Activated T-cell treated with anti-CD3 and anti-CD28 coated beads for 48 hours (primary cell): ENCODE results near the gene TRABD2B.

Experiments
- DNase-seq: peaks from one replicate; pipeline ENCODE4 v3.0.0-alpha.2; 2020; ENCODE audit warnings: low read depth

Gene TRABD2B

DNA sequence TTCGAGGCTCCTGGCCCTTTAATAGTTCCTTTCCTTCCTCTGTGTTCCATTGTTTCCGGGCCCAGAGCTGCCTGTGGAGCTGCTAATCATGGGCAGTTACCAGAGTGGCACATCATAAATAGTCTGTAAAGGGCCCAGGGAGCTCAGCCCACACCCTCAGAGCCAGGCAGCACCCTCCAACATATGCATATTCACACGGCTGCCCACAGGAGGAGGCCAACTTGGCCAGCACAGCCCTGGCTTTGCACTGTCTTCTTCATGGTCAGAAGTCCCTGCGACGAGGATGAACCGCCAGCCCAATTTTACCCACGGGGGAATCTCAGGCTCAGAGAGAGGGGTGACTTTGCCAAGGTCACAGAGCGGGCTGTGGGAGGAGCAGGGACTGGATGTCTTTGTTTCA, 172.5 kb downstream of the TRABD2B start:
- no peak for DNase-seq

DNA sequence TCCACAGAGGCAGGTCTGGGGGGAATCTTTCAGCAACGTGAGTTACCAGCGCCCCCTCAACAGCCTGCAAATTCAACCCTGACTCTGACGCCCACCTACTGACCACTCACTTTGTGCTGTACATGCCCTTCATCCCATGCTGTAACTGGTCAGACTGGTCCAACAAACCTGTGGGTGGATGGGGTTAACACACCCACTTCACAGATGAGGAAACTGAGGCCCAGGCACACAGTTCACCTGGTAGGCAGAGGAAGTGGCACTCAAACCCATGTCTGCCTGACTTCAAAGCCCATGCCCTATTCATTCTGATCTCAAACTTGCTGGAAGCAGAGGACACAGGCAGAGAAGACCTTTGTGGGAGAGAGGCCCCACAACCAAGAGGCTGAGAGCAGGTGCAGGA, 172.9 kb downstream of the TRABD2B start:
- DNase-seq, result no peak

DNA sequence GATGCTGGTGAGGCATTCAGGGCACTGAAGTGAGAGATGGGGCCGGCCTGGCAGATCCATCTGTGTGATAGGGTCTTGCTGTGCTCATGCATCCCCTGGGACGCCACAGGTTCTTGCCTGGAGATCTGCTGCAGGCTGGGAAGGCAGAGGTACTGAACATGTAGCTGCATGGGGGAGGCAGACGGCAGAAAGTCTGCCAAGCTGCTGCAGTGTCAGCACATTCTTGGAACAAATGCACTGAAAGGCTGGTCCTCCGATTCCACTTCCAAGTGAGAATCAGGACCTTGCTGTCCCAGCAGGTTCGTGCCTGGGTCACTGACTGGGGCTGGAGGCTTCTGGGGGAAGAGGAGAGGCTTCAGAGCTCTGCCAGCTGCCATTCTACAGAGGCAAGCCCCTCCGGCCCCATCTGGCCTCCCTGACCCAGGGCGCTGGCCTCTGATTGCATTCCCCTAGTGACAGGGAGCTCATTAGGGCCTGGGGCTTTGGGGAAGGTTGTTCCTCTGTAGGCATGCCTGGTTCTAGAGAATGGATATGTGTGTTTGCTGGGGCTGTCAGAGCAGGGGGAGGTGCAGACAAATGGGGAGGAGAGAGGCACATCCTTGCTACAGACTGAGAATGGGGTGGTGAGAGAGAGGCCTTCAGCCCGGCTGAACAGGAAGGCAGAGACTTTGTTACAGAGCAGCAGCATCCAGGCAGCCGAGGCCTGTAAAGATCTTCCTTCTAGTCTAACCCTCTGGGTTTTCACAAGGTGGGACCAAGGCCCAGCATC, 174.0 kb downstream of the TRABD2B start:
- DNase-seq, result no peak

GRCh38 chr1:47821760-47822159, 175.4 kb downstream of the TRABD2B start:
- no peak for DNase-seq

DNA sequence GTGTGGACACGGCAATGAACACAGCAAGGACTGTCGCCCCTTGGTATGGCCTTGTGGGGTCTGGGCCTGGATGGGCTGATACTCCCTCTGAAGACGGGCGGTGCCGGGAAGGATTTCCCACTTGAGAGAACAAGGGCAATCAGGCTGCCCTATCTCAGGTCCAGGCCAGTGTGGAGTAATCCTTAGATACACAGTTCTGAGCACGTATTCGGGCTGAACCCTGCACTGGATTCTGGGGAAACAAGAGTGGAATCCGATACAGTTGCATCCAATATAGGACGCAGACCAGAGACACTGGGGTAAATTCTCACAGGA, 177.7 kb downstream of the TRABD2B start:
- no peak for DNase-seq

GRCh38 chr1:47818682-47819573, 178.3 kb downstream of the TRABD2B start:
- DNase-seq, result no peak

DNA sequence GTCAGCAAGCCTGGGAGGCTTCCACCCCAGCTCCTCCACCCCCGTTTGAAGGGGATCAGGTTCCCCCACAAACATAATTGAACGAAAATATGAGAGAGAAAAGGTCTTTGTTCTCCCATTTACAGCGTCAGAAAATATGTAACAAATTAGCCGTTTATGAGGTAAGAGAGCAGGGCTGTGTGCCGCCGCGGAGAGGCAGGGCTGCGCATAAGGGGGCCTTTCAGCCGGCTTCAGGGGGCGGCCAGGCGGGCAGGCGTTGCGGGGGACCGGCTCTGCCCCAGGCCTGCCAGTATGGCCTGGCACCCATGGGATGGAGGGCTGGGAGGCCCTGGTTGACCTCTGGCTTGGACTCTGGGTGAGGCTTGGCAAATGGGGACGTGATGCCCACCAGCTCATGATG, 179.3 kb downstream of the TRABD2B start:
- no peak for DNase-seq

DNA sequence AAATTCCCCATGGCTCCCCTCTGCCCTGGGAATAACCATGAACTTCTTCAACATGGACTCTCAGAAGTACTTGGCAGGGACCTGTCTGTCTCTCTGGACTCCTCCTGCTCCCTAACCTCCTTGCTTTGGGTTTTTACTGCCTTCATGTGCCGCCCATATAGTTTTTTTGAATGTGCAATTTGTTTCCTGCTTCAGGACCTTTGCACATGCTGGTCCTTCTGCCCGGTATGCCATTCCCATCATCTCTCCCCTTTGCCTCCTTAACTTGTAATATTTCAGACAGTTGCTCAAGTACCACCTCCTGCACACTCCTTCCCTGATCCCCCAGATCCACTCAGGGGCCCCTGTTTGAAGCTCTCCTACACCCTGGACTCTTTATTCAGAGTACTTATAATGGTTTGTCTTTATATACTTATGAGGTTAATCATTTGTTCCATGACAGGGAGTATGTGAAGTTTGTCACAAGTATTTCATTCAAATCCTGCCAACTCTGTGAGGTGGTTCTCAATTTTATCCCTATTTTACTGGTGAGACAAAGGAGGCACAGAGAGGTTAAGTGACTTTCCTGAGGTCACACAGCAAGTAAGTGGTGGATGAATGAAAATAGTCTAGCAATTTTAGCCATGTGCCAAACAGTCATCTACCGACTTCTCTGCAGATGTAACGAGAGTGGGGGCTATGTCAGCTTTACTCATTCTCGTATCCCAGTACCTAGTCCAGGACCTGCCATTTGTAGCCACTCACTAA, 180.7 kb downstream of the TRABD2B start:
- DNase-seq, result no peak

DNA sequence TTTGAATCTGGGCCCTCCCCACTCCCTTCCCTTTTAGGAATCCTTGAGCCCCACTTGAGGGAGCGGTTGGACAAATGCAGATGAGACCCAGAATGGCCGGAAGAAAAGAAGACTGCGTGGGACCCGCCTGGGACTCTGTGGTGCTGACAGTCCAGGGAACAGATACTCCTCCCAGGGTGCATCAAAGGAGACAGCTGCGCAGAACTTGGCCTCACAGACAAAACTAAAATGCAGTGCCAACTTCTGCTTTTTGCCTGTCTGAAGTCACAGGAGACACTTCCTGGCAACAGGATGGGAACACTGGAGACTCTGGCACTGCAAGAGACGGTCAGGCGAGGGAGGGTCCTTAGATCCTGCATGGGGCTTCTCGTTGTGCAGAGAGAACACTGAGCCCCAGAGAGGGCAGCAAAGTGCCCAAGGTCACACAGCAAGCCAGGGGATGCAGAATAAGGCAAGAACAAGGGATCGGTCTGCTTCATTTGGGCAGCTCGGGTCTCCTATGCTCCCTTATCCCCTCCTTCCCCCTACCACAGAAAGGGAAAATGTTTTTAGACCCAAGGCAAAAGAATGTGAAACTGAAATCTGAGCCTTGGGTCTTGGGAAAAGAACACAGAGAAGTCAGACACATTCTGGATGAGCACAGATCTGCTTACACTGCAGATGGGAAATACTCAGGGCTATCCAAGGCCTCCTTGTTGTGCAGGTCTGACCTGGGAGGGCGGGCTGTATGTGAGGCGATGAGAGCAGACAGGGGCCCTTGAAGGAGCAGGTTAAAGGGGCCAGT, 182.4 kb downstream of the TRABD2B start:
- DNase-seq, result no peak

GRCh38 chr1:47813970-47814369, 183.2 kb downstream of the TRABD2B start:
- no peak for DNase-seq

- DNase-seq, result no peak
Observed at GRCh38 chr1:47812904-47813514, 184.2 kb downstream of the TRABD2B start.

DNA sequence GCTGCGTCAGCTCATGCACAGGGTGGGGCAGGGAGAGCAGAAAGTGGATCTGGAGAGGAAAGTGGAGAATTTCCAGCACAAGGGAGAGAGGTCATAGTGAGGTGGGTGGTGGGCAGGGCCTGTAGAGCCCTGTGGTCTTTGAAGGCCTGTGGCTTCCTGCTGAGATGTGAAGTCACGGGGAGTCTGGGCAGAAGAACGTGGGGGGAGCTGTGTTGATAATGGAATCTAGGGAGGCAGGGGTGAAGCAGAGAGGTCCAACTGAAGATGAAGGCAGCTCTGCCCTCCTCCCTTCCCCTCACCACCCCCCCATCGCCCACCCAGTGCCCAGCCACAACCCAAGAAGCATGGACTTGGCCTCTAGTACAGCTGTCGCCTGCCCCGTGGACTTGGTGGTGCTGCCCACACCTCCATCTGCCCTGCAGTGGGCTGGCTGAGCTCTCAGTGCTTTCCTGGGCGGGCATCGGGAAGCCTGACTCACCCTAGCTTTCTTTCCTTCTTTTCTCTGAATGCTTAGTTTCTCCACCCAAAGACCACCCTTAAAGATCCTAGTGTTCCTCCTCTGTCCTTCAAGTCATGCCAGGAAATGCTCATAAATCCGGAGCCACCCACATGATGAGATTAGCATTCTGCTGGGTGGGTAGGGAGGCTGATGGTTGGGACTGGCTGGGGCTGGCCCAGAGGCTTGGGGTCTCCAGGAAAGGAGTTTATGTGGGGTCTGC, 186.1 kb downstream of the TRABD2B start:
- DNase-seq, result no peak

- no peak for DNase-seq
Observed at GRCh38 chr1:47809301-47810084, 187.7 kb downstream of the TRABD2B start.

DNA sequence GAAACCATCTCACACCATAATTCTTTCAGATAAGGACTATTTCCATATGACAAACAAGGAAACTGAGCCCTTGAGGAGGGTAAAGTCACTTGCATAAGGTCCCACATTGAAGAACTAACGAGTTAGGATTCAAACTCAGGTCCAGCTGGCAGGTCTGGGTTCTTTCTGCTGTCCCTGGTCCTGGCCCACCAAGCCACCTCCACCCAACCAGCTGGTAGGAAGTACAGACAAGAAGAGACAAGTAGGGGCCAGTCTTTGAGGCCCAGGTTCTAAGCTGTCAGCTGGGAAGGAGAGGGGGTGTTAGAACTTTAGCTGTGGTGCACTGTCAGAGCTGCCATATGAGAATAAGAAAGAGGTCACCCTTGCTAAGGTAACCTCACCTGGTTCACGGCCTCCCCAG, 188.6 kb downstream of the TRABD2B start:
- DNase-seq, result no peak

DNA sequence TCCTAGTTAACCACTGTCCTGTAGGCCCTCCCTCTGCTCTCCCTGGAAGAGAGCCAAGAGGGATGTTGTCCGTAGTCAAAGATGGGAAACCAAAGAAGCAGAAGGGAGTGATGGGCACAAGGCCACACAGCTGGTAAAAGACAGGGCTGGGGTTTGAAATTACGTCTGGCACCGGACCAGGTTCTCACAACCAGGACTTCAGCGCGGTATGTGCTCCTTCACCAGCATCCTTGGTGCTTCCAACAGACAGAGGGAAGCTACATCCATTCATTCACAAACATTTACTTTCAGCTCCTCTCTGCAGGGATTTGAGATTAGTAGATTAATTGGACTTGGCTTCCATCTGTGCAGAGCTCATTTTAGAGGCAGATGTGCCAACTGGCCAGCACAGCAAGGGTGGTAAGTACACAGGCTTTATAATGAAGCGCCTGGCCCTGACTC, 191.2 kb downstream of the TRABD2B start:
- no peak for DNase-seq

GRCh38 chr1:47805018-47805417, 192.2 kb downstream of the TRABD2B start:
- DNase-seq, result no peak

DNA sequence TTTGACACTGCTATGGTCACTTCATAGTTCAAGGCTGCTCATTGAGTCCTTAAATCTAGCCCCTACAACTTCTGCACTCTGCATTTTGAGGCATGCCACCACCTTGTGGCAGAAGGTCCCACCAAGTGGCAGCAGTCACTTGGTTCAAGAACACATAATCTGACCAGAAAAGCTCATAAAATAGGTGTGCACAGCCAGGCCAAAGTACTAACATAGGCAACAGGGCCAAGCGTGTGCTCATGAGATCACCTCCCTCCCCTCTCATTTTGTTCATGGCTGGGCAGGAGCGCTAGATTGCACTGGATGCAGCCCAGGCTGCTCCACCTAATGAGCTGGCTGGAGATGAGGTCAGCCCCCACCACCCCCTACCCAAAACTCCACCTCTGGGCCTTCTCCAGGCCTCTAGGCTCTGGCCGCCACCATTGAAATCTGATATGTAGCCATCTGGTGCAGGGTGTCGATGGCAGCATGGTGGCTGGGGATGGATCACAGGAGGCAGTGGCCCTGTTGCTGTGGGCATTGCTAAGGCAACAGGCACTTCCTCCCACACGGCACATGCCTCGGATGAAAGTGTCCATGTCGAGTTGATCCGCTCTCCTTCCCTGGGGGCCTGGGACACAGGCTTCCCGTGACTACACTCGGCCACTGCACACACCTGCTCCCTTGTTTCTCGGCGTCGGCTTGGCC, 193.2 kb downstream of the TRABD2B start:
- DNase-seq, result no peak

- DNase-seq, result no peak
Observed at GRCh38 chr1:47797575-47797974, 199.6 kb downstream of the TRABD2B start.

- no peak for DNase-seq
Observed at GRCh38 chr1:47796626-47797025, 200.6 kb downstream of the TRABD2B start.
